Fibroblast of lung (primary cell): ENCODE measurements around the gene NAA30.

Experiments used
- EZH2 ChIP-seq: IDR thresholded peaks from 2 replicates; pipeline ENCODE4 v1.5.1; 2012; ENCODE audit warnings: low read length, control low read depth, mild to moderate bottlenecking; ENCODE audit errors: missing control alignments
- TF ChIP-seq, protein P1 (sequence below), 2 donors: IDR thresholded peaks in 1 of 2; conservative IDR thresholded peaks in 1 of 2; 1 replicate in 1 of 2; 2 replicates in 1 of 2; pipeline ENCODE4 v1.5.1; 2011 to 2012; ENCODE audit warnings: low read length in 2 of 2, control low read depth in 1 of 2, inconsistent platforms in 1 of 2, low read depth in 1 of 2, mild to moderate bottlenecking in 1 of 2

DNA sequence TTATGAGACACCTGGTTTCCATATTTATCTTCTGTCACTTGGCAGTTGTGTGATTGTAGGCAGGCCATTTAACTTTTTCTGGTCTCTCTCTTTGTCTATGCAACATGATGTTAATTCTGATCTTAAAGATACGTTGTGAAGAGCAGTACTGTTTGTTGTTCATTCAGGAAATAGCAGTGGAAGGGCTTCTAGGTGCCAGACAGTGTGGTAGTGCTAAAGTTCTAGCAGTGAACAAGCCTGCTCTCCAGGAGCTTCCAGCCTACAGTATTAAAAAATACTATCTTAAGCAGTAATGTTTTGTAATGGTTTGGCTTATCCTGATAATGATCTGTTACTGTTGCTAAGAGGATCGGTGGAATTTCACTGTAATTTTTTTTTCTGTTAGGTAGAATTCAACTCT is 15.2 kb downstream of the NAA30 start:
- TF ChIP-seq, protein P1, sequence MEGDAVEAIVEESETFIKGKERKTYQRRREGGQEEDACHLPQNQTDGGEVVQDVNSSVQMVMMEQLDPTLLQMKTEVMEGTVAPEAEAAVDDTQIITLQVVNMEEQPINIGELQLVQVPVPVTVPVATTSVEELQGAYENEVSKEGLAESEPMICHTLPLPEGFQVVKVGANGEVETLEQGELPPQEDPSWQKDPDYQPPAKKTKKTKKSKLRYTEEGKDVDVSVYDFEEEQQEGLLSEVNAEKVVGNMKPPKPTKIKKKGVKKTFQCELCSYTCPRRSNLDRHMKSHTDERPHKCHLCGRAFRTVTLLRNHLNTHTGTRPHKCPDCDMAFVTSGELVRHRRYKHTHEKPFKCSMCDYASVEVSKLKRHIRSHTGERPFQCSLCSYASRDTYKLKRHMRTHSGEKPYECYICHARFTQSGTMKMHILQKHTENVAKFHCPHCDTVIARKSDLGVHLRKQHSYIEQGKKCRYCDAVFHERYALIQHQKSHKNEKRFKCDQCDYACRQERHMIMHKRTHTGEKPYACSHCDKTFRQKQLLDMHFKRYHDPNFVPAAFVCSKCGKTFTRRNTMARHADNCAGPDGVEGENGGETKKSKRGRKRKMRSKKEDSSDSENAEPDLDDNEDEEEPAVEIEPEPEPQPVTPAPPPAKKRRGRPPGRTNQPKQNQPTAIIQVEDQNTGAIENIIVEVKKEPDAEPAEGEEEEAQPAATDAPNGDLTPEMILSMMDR (conservative IDR thresholded peaks at IDR 0.05 in 1 of 2, IDR thresholded peaks at IDR 0.05 in 1 of 2; ENCODE audit: low read depth in 1 of 2, low read length in 2 of 2), result no peak
- no peak for TF ChIP-seq EZH2
